ENCODE results near the gene ASZ1. TPM values are rescaled to one million over a fixed set of nuclear protein-coding genes. Genes with fewer than 3 reads are reported as not detected.

ASZ1 gene
- total and polyA plus RNA-seq, 9 donors, result not detected

DNA sequence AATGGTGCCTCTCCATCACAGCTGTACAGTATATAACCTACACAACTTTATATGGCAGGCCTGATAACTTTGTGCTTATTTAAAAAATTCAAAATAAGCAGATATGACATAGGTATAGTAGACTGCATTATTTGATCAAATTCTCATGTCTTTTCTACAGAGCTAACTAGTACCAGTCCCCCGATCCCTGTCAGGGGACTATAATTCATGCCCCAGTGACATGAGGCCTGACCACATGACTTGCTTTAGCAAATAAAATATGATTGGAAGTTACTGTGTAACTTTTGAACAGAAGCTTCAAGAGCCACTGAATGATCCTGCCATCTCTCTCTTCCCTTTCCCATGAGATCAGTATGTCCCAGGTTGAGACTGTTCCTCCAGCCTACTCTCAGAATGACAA is 55.2 kb downstream of the ASZ1 start:
- no peak for DNase-seq
- intact Hi-C loops (cut with DNase I), result no loop called here
- no peak overlapping the region for H3K4me3 ChIP-seq
- H3K4me1 ChIP-seq (ENCODE audit: insufficient read depth), result no peaks in the 10 kb centered on the region
- H3K36me3 ChIP-seq, result no peaks in the 10 kb centered on the region
- TF ChIP-seq EP300 (IDR thresholded peaks at IDR 0.05) (no peak), POLR2A (IDR thresholded peaks at IDR 0.05) (no peak)
- TF ChIP-seq, protein P1, sequence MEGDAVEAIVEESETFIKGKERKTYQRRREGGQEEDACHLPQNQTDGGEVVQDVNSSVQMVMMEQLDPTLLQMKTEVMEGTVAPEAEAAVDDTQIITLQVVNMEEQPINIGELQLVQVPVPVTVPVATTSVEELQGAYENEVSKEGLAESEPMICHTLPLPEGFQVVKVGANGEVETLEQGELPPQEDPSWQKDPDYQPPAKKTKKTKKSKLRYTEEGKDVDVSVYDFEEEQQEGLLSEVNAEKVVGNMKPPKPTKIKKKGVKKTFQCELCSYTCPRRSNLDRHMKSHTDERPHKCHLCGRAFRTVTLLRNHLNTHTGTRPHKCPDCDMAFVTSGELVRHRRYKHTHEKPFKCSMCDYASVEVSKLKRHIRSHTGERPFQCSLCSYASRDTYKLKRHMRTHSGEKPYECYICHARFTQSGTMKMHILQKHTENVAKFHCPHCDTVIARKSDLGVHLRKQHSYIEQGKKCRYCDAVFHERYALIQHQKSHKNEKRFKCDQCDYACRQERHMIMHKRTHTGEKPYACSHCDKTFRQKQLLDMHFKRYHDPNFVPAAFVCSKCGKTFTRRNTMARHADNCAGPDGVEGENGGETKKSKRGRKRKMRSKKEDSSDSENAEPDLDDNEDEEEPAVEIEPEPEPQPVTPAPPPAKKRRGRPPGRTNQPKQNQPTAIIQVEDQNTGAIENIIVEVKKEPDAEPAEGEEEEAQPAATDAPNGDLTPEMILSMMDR (IDR thresholded peaks at IDR 0.05), result no peak
- 92 to 98% (median 97%) methylated on average over 1 of the region's 1 CpG for WGBS, 3 donors
- no peaks in the 10 kb centered on the region for H3K9me3 ChIP-seq
- no peaks in the 10 kb centered on the region for H3K27me3 ChIP-seq
- no peak overlapping the region for H3K27ac ChIP-seq

DNA sequence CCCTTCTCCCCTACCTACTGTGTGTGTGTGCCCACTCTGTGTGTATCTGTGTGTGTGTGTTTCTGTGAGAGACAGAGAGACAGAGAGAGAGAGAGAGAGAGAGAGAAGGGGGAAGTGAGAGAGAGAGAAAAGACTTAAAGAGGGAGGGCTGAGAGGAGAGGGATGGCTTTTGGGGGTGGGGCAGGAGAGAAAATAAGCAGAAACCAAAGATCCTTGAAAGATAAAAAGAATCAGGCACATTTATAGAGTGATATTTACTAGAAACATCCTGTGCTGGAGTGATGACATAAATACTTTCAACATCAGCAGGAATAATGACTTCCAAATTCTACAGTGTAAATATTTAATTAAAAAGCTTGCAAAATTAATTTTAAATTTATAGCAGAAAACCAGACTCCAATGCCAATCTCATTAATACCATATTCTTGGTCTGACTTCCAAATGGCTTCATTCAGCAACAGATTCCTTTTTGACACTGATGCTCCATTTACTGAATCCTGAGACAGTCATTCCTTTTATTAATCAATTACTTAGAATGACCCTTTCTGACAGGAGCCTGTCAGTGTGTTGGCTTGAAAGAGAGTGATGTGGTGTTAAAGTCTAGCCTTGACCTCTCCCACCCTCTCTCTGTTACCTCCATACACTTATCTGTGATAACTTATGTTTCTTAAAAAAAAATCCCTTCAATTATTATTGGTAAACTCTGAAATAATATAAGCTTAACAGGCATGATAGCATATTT is 62.8 kb downstream of the ASZ1 start:
- TF ChIP-seq, protein P1 (IDR thresholded peaks at IDR 0.05), result no peak
- TF ChIP-seq POLR2A (IDR thresholded peaks at IDR 0.05) (no peak), EP300 (IDR thresholded peaks at IDR 0.05) (no peak)

DNA sequence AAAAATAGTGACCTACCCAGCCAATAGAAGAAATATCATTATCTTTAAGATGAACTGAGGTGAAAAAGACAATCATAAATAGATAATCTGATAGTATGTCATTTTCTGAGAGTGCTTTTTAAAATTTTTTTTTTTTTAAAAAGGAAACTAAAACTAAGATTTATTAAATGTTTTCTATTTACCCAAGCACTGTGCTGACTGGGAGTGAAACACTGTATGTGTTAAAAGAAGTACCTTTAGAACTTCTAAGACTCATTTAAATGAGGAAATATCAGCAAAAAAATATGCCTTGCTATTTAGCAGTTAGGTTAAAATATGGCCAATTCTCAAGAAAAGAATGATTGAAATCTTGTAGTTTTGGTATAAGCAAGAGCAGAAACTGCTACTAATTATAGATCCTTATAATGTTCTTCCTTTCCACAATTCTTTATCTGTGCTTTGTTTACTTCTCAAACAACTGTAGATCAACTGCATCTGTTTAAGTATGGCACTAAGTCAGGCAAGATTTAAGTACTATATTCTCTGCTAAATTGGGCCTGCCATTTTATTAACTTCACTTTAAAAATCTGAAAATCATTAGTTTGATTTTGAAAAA is 64.9 kb downstream of the ASZ1 start:
- Histone ChIP-seq H3K4me3 (no peak overlapping the region), H3K27me3 (no peaks in the 10 kb centered on the region), H3K9me3 (no peaks in the 10 kb centered on the region), H3K36me3 (no peaks in the 10 kb centered on the region), H3K27ac (no peak overlapping the region), H3K4me1 (ENCODE audit: insufficient read depth) (no peaks in the 10 kb centered on the region)
- intact Hi-C loops (cut with DNase I), result no loop called here
- TF ChIP-seq EP300 (IDR thresholded peaks at IDR 0.05) (no peak), POLR2A (IDR thresholded peaks at IDR 0.05) (no peak)
- TF ChIP-seq, protein P1 (IDR thresholded peaks at IDR 0.05), result no peak
- no peak for DNase-seq

More for the DNA sequence above, 62.8 kb downstream of the ASZ1 start:
- no peaks in the 10 kb centered on the region for H3K36me3 ChIP-seq
- intact Hi-C loops (cut with DNase I), result no loop called here
- DNase-seq, result no peak
- no peak overlapping the region for H3K27ac ChIP-seq
- no peaks in the 10 kb centered on the region for H3K9me3 ChIP-seq
- no peak overlapping the region for H3K4me3 ChIP-seq
- no peaks in the 10 kb centered on the region for H3K27me3 ChIP-seq
- H3K4me1 ChIP-seq (ENCODE audit: insufficient read depth), result no peaks in the 10 kb centered on the region

DNA sequence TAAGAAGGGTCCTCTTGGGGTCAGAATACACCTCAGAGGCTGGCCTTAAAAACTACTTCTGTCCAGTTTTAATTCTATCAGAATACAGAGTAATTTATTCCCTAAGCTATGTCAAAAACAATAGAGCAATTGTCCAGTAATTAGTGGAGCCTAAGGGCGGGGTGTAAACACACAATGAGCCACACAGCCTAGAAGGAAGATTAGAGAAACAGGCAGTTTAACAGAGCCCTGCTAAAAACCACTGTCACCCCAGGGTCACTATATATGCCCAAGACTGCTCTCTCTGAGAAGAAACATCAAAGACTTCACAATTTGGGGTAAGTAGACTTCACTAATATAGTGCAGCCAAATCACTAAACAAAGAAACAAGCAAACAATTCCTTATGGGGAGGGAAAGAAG is 77.3 kb downstream of the ASZ1 start:
- no peak for DNase-seq
- Histone ChIP-seq H3K27ac (no peak overlapping the region), H3K36me3 (no peaks in the 10 kb centered on the region), H3K4me3 (no peak overlapping the region), H3K9me3 (no peaks in the 10 kb centered on the region), H3K27me3 (no peaks in the 10 kb centered on the region), H3K4me1 (ENCODE audit: insufficient read depth) (no peaks in the 10 kb centered on the region)
- intact Hi-C loops (cut with DNase I), result no loop called here
- 73 to 93% (median 90%) methylated on average over 1 of the region's 1 CpG for WGBS, 3 donors
- TF ChIP-seq POLR2A (IDR thresholded peaks at IDR 0.05) (no peak), EP300 (IDR thresholded peaks at IDR 0.05) (no peak)
- TF ChIP-seq, protein P1 (IDR thresholded peaks at IDR 0.05), result no peak
